Keratinocyte (primary cell): ENCODE data around the gene ACSS1.

Experiments
- CTCF ChIP-seq, 3 experiments: IDR thresholded peaks in 1 of 3; conservative IDR thresholded peaks in 1 of 3; optimal IDR thresholded peaks in 1 of 3; 2 replicates in 2 of 3; 3 replicates in 1 of 3; pipeline versions ENCODE3 to v1.5.1; 2011; ENCODE audit warnings: low read length in 3 of 3, mild to moderate bottlenecking in 3 of 3, moderate library complexity in 2 of 3, control low read depth in 1 of 3, inconsistent platforms in 1 of 3; ENCODE audit not compliant: insufficient read depth in 2 of 3; ENCODE audit errors: extremely low read depth in 1 of 3
- EZH2 ChIP-seq: IDR thresholded peaks from one replicate; pipeline ENCODE4 v1.6.1; 2012; ENCODE audit warnings: inconsistent platforms, mild to moderate bottlenecking, low read length, moderate library complexity

GRCh38 chr20:24990810-24991252, 67.1 kb downstream of the ACSS1 start:
- TF ChIP-seq CTCF (optimal IDR thresholded peaks at IDR 0.05 in 1 of 3, IDR thresholded peaks at IDR 0.05 in 1 of 3, conservative IDR thresholded peaks at IDR 0.05 in 1 of 3; ENCODE audit: extremely low read depth in 1 of 3, insufficient read depth in 2 of 3, low read length in 3 of 3) (no peak), EZH2 (no peak)
